ENCODE data around the gene MVB12B.
"Not testable (repeated sequence)": the region's sequence is repeated elsewhere in the genome, so short reads cannot be mapped to it uniquely, and the experiment has no call there.

The MVB12B gene

GRCh38 chr9:126527109-126527825, 200.6 kb downstream of the MVB12B start:
- DNase-seq = no peak

GRCh38 chr9:126528111-126528510, 201.5 kb downstream of the MVB12B start:
- no peak for DNase-seq

- DNase-seq = no peak
These were observed 202.3 kb downstream of the MVB12B start for GRCh38 chr9:126528915-126529314.

- DNase-seq = no peak
These were observed 204.5 kb downstream of the MVB12B start for GRCh38 chr9:126531035-126531571.

GRCh38 chr9:126531591-126531990, 205.0 kb downstream of the MVB12B start:
- DNase-seq = no peak

GRCh38 chr9:126532019-126532462, 205.4 kb downstream of the MVB12B start:
- DNase-seq = no peak

GRCh38 chr9:126532489-126532888, 205.9 kb downstream of the MVB12B start:
- no peak for DNase-seq

- DNase-seq = no peak
These were observed 206.6 kb downstream of the MVB12B start for GRCh38 chr9:126532951-126533925.

- no peak for DNase-seq
These were observed 207.3 kb downstream of the MVB12B start for GRCh38 chr9:126533926-126534310.

GRCh38 chr9:126534431-126535186, 208.0 kb downstream of the MVB12B start:
- no peak for DNase-seq

GRCh38 chr9:126536131-126536530, 209.5 kb downstream of the MVB12B start:
- DNase-seq = no peak

GRCh38 chr9:126536841-126537465, 210.3 kb downstream of the MVB12B start:
- no peak for DNase-seq

- no peak for DNase-seq
These were observed 211.9 kb downstream of the MVB12B start for GRCh38 chr9:126538550-126538949.

GRCh38 chr9:126540398-126540797, 213.8 kb downstream of the MVB12B start:
- DNase-seq = not testable (repeated sequence)

GRCh38 chr9:126543490-126543889, 216.9 kb downstream of the MVB12B start:
- no peak for DNase-seq

- no peak for DNase-seq
These were observed 218.5 kb downstream of the MVB12B start for GRCh38 chr9:126545106-126545505.

- no peak for DNase-seq
These were observed 219.4 kb downstream of the MVB12B start for GRCh38 chr9:126546036-126546435.

GRCh38 chr9:126548312-126548711, 221.7 kb downstream of the MVB12B start:
- no peak for DNase-seq

- DNase-seq = no peak
These were observed 222.8 kb downstream of the MVB12B start for GRCh38 chr9:126549246-126550006.

GRCh38 chr9:126550891-126551351, 224.3 kb downstream of the MVB12B start:
- no peak for DNase-seq

- no peak for DNase-seq
These were observed 225.2 kb downstream of the MVB12B start for GRCh38 chr9:126551812-126552211.
